PFSK-1 (cell line): Measurements from ENCODE around the gene HECTD4.

Source experiments
- POLR2AphosphoS5 ChIP-seq: IDR thresholded peaks from 2 replicates; pipeline ENCODE4 v1.6.1; 2012; ENCODE audit warnings: low read depth, mild to moderate bottlenecking, control low read depth, low read length, moderate library complexity
- REST ChIP-seq, 2 experiments: IDR thresholded peaks; 2 replicates each; pipeline versions ENCODE4 v1.6.1 to v1.8.0; 2011 to 2012; ENCODE audit warnings: low read depth in 2 of 2, low read length in 2 of 2, control low read depth in 1 of 2, inconsistent platforms in 1 of 2, mild to moderate bottlenecking in 1 of 2, moderate library complexity in 1 of 2; ENCODE audit not compliant: insufficient read depth in 1 of 2
- SIN3A ChIP-seq: IDR thresholded peaks from 2 replicates; pipeline ENCODE4 v1.6.1; 2012; ENCODE audit warnings: mild to moderate bottlenecking, low read length, moderate library complexity, borderline replicate concordance; ENCODE audit not compliant: insufficient read depth
- TAF1 ChIP-seq: IDR thresholded peaks from 2 replicates; pipeline ENCODE4 v1.6.1; 2012; ENCODE audit warnings: low read length, control low read depth, borderline replicate concordance; ENCODE audit not compliant: insufficient read depth

GRCh38 chr12:112419297-112420133, 37.3 kb upstream of the HECTD4 start:
- TF ChIP-seq SIN3A (no peak), TAF1 (no peak), POLR2AphosphoS5 (no peak), REST (IDR thresholded peaks at IDR 0.05; ENCODE audit: insufficient read depth in 1 of 2, low read depth in 2 of 2, low read length in 2 of 2) (no peak; a peak in 1 of 4 replicates)
